Skeletal muscle tissue (tissue), 5 donors: ENCODE data around the gene COMMD10. TPM values are rescaled to one million over a fixed set of nuclear protein-coding genes. Genes with fewer than 3 reads are reported as not detected.

ENCODE experiments used
- H3K27ac ChIP-seq: one replicate; pipeline ENCODE4 v1.7.0; 2013; ENCODE audit warnings: mild to moderate bottlenecking, low read depth, low read length, inconsistent platforms
- H3K27me3 ChIP-seq, 3 donors: one replicate each; pipeline ENCODE4 v1.7.0; 2013; ENCODE audit warnings: low read length in 3 of 3; ENCODE audit not compliant: control insufficient read depth in 3 of 3, insufficient read depth in 3 of 3
- H3K36me3 ChIP-seq, 3 donors: one replicate each; pipeline ENCODE4 v1.7.0; 2013; ENCODE audit warnings: low read length in 3 of 3; ENCODE audit not compliant: control insufficient read depth in 3 of 3, insufficient read depth in 3 of 3
- H3K4me1 ChIP-seq, 3 donors: one replicate each; pipeline ENCODE4 v1.7.0; 2013; ENCODE audit warnings: low read length in 3 of 3, mild to moderate bottlenecking in 3 of 3; ENCODE audit not compliant: control insufficient read depth in 3 of 3, insufficient read depth in 3 of 3
- H3K4me3 ChIP-seq, 3 donors: one replicate each; pipeline ENCODE4 v1.7.0; 2013; ENCODE audit warnings: low read length in 3 of 3
- H3K9ac ChIP-seq, 3 donors: one replicate each; pipeline ENCODE4 v1.7.0; 2013; ENCODE audit warnings: low read length in 3 of 3, mild to moderate bottlenecking in 3 of 3, moderate library complexity in 2 of 3, low read depth in 1 of 3
- H3K9me3 ChIP-seq, 3 donors: one replicate each; pipeline ENCODE4 v1.7.0; 2013; ENCODE audit warnings: low read length in 3 of 3; ENCODE audit not compliant: control insufficient read depth in 3 of 3
- small RNA-seq: library from RNA; depleted of rRNA; stranded (forward); fragments of <200 nt; gene quantifications from one replicate; pipeline ENCODE3, GENCODE V24; 2014
- total RNA-seq: library from RNA; depleted of rRNA; stranded (reverse); fragments of >200 nt; gene quantifications from one replicate; pipeline ENCODE4 v1.2.3, GENCODE V29; 2014
- donor health status: Osteomylitis.

Gene COMMD10
- total RNA-seq, 1 donor from 2014 or later = 37.1 TPM

DNA sequence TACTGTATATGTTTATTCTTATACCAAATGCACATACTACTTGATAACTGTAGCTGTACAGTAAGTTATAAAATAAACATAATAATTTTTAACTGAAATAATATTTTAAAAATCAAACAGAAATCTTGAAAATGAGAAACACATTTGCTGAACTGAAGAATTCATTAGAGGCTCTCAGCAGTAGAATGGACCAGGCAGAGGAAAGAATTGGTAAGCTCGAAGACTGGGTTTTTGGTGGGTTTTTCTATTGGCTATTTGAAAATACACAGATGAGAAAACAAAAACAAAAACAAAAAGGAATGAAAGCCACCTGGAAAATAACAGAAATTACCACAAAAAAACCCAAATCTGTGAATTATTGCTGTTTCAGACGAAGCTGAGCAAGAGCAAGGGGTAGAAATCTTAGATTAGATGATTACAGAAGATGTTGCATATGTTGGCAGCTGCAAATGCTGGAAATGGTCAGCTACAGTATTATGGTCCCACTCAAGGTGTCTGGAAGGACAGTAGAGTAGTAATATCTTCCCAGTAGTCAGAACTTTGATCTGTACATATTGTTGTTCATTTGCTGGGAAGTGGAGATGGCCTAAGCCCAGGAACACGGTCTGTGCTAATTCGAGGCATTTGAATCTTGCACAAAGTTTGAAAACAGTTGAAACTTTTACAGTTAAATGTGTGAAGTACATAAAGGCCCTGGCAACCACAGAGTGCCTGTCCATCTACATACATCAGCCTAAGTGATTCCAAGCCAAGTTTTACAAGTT, 233.4 kb downstream of the COMMD10 start:
- H3K9ac ChIP-seq = no peak overlapping the region
- H3K4me1 ChIP-seq = no peaks in the 10 kb centered on the region

DNA sequence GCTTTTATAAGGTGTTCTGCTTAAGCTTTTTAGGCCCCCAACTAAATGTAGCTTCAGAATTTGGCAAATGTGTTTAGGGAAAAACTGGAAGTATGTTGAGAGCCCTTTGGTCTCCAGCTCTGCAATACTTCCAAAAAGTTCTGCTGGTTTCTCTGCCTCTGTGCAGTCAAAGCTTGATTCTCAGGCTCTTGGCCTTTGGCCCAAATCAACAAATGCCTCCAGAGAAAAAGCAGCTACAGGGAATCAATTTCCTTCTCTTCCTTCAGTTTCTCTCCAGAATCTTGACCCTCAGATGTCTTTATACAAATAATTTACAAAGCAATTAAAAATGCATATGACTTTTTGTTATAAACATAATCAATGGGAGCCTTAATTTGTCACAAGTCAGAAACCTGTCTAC, 235.7 kb downstream of the COMMD10 start:
- H3K4me3 ChIP-seq = no peak overlapping the region
- peaks cover 7 to 8% (median 7%) of the 10 kb centered on the region in 3 donors for H3K36me3 ChIP-seq
- H3K27ac ChIP-seq = no peak overlapping the region
- H3K4me1 ChIP-seq = no peaks in the 10 kb centered on the region
- H3K27me3 ChIP-seq = no peaks in the 10 kb centered on the region
- no peak overlapping the region for H3K9ac ChIP-seq
- H3K9me3 ChIP-seq = no peaks in the 10 kb centered on the region

More for the DNA sequence above, 233.4 kb downstream of the COMMD10 start:
- Histone ChIP-seq H3K36me3 (peaks cover 7 to 8% (median 7%) of the 10 kb centered on the region in 3 donors), H3K27me3 (no peaks in the 10 kb centered on the region), H3K9me3 (no peaks in the 10 kb centered on the region), H3K27ac (no peak overlapping the region), H3K4me3 (no peak overlapping the region)

DNA sequence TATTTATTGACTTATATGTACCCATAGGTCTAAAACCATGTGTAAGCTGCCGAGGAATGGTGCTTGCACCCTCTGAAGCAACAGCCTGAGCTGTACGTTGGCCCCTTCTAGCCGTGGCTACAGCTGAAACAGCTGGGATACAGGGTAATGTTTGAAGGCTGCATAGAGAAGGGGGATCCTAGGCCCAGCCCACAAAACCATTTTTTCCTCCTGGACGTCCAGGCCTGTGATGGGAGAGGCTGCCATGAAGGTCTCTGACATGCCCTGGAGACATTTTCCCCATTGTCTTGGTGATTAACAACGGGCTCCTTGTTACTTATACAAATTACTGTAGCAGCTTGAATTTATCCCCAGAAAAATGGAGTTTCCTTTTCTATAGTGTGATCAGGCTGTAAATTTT, 244.7 kb downstream of the COMMD10 start:
- Histone ChIP-seq H3K27ac (no peak overlapping the region), H3K36me3 (peaks cover 5 to 9% (median 8%) of the 10 kb centered on the region in 3 donors), H3K9me3 (peaks cover 0 to 4% (median 0%) of the 10 kb centered on the region in 3 donors)

DNA sequence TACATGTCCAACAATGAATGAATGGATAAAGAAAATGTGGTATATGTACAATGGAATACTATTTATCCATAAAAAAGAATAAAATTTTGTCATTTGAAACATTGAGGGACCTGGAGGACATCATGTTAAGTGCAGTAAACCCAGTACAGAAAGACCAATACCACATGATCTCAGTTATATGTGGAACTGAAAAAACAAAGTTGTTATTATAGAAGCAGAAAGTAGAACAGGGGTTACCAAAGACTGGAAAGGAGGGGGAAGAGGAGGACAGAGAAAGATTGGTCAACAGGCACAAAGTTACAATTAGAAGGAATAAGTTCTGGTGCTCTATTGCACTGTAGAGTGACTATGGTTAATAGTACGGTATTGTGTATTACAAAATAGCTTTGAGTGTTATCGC, 256.0 kb downstream of the COMMD10 start:
- Histone ChIP-seq H3K4me3 (no peak overlapping the region), H3K36me3 (no peaks in the 10 kb centered on the region), H3K4me1 (peaks cover 0 to 4% (median 0%) of the 10 kb centered on the region in 3 donors), H3K27ac (no peak overlapping the region), H3K27me3 (no peaks in the 10 kb centered on the region), H3K9me3 (no peaks in the 10 kb centered on the region), H3K9ac (no peak overlapping the region)

More for the DNA sequence above, 244.7 kb downstream of the COMMD10 start:
- Histone ChIP-seq H3K27me3 (no peaks in the 10 kb centered on the region), H3K4me3 (no peak overlapping the region), H3K9ac (no peak overlapping the region), H3K4me1 (no peaks in the 10 kb centered on the region)

Small RNAs within 50 kb of the gene (small RNA-seq; reads per million reads assigned to genes)
- gene HMGN2P27 = not detected
- not detected for gene RNU6-644P

Other genes starting within 250 kb of the COMMD10 start
- 26.1 TPM for gene ATG12, start 243.5 kb upstream of the COMMD10 start, total RNA-seq
- gene AP3S1, start 243.1 kb upstream of the COMMD10 start, total RNA-seq = 92.4 TPM
- 1.6 TPM for gene LVRN, start 122.5 kb upstream of the COMMD10 start, total RNA-seq
- gene ARL14EPL, start 52.6 kb upstream of the COMMD10 start, total RNA-seq = not detected